GM23338 (cell line): ENCODE data around the gene YPEL1.

Experiments
- EZH2phosphoT487 ChIP-seq: fragments of 200-600 bp; sonication (generic); IDR thresholded peaks from one replicate; pipeline ENCODE4 v1.8.1; 2018; ENCODE audit warnings: antibody characterized with exemption; ENCODE audit not compliant: unreplicated experiment
- JUNB ChIP-seq: IDR thresholded peaks from one replicate; pipeline ENCODE4 v1.6.1; 2016; ENCODE audit warnings: antibody characterized with exemption; ENCODE audit not compliant: unreplicated experiment
- POLR2AphosphoS5 ChIP-seq: IDR thresholded peaks from 2 replicates; pipeline ENCODE4 v1.6.1; 2016; ENCODE audit warnings: antibody characterized with exemption, low read depth
- STAT1 ChIP-seq: IDR thresholded peaks from one replicate; pipeline ENCODE4 v1.6.1; 2016; ENCODE audit warnings: antibody characterized with exemption; ENCODE audit not compliant: unreplicated experiment
- ZNF331 ChIP-seq: fragments of 250-450 bp; sonication (Bioruptor Pico); IDR thresholded peaks from 2 replicates; pipeline ENCODE4 v1.5.0; 2020; ENCODE audit warnings: low read depth, mild to moderate bottlenecking, moderate library complexity
- TF ChIP-seq, protein P1 (sequence below), 2 experiments: fragments of 200-600 bp in 1 of 2; sonication (generic) in 1 of 2; conservative IDR thresholded peaks; 2 replicates each; pipeline versions ENCODE4 v1.5.1 to v1.6.1; 2016 to 2017; ENCODE audit warnings: antibody characterized with exemption in 2 of 2, low read depth in 2 of 2, mild to moderate bottlenecking in 2 of 2, moderate library complexity in 1 of 2
- TF ChIP-seq, protein P2 (sequence below): IDR thresholded peaks from one replicate; pipeline ENCODE4 v1.6.1; 2018; ENCODE audit warnings: antibody characterized with exemption; ENCODE audit not compliant: unreplicated experiment

DNA sequence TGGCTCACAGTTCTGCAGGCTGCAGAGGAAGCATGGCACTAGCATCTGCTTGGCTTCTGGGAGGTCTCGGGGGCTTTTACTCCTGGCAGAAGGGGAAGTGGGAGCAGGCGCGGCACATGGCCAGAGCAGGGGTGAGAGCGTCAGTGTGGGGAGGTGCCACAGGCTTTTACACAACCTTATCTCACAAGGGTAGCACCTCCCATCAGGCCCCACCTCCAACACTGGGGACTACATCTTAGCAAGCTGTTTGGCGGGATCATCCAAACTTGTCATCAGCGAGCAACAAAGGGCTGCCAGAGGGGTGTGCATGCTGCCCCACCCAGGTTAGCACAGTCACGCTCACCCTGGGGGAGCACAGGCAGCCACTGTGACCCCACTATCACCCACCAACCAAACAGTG is 18.9 kb upstream of the YPEL1 start:
- TF ChIP-seq, protein P1, sequence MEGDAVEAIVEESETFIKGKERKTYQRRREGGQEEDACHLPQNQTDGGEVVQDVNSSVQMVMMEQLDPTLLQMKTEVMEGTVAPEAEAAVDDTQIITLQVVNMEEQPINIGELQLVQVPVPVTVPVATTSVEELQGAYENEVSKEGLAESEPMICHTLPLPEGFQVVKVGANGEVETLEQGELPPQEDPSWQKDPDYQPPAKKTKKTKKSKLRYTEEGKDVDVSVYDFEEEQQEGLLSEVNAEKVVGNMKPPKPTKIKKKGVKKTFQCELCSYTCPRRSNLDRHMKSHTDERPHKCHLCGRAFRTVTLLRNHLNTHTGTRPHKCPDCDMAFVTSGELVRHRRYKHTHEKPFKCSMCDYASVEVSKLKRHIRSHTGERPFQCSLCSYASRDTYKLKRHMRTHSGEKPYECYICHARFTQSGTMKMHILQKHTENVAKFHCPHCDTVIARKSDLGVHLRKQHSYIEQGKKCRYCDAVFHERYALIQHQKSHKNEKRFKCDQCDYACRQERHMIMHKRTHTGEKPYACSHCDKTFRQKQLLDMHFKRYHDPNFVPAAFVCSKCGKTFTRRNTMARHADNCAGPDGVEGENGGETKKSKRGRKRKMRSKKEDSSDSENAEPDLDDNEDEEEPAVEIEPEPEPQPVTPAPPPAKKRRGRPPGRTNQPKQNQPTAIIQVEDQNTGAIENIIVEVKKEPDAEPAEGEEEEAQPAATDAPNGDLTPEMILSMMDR (conservative IDR thresholded peaks at IDR 0.05; ENCODE audit: low read depth in 2 of 2), result no peak
- TF ChIP-seq STAT1, result no peak
- no peak for TF ChIP-seq ZNF331 (CRISPR knock-in tag)
- TF ChIP-seq JUNB, result no peak
- no peak for TF ChIP-seq POLR2AphosphoS5
- no peak for TF ChIP-seq EZH2phosphoT487
- TF ChIP-seq, protein P2, sequence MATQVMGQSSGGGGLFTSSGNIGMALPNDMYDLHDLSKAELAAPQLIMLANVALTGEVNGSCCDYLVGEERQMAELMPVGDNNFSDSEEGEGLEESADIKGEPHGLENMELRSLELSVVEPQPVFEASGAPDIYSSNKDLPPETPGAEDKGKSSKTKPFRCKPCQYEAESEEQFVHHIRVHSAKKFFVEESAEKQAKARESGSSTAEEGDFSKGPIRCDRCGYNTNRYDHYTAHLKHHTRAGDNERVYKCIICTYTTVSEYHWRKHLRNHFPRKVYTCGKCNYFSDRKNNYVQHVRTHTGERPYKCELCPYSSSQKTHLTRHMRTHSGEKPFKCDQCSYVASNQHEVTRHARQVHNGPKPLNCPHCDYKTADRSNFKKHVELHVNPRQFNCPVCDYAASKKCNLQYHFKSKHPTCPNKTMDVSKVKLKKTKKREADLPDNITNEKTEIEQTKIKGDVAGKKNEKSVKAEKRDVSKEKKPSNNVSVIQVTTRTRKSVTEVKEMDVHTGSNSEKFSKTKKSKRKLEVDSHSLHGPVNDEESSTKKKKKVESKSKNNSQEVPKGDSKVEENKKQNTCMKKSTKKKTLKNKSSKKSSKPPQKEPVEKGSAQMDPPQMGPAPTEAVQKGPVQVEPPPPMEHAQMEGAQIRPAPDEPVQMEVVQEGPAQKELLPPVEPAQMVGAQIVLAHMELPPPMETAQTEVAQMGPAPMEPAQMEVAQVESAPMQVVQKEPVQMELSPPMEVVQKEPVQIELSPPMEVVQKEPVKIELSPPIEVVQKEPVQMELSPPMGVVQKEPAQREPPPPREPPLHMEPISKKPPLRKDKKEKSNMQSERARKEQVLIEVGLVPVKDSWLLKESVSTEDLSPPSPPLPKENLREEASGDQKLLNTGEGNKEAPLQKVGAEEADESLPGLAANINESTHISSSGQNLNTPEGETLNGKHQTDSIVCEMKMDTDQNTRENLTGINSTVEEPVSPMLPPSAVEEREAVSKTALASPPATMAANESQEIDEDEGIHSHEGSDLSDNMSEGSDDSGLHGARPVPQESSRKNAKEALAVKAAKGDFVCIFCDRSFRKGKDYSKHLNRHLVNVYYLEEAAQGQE, result no peak
